HG03039 (cell line): Measurements from ENCODE around the gene GPC5.

Source experiments
- ATAC-seq: cut with Tn5 transposase; IDR thresholded peaks from one replicate; pipeline ENCODE4 v1.9.1; 2021; ENCODE audit warnings: mild to moderate bottlenecking, moderate library complexity; ENCODE audit not compliant: unreplicated experiment

GPC5 gene

GRCh38 chr13:92303428-92303827, 905.0 kb downstream of the GPC5 start:
- ATAC-seq, result no peak

- no peak for ATAC-seq
These were observed 909.3 kb downstream of the GPC5 start for GRCh38 chr13:92307752-92308151.

GRCh38 chr13:92312823-92313222, 914.4 kb downstream of the GPC5 start:
- no peak for ATAC-seq

- ATAC-seq, result no peak
These were observed 915.0 kb downstream of the GPC5 start for GRCh38 chr13:92313382-92313781.

- no peak for ATAC-seq
These were observed 916.8 kb downstream of the GPC5 start for GRCh38 chr13:92315265-92315664.

- ATAC-seq, result no peak
These were observed 917.6 kb downstream of the GPC5 start for GRCh38 chr13:92316030-92316429.

- ATAC-seq, result no peak
These were observed 918.6 kb downstream of the GPC5 start for GRCh38 chr13:92317066-92317465.

GRCh38 chr13:92320323-92320722, 921.9 kb downstream of the GPC5 start:
- no peak for ATAC-seq

- ATAC-seq, result no peak
These were observed 922.8 kb downstream of the GPC5 start for GRCh38 chr13:92321174-92321573.

- no peak for ATAC-seq
These were observed 947.2 kb downstream of the GPC5 start for GRCh38 chr13:92345627-92346026.

- no peak for ATAC-seq
These were observed 947.6 kb downstream of the GPC5 start for GRCh38 chr13:92346046-92346445.

- ATAC-seq, result no peak
These were observed 956.2 kb downstream of the GPC5 start for GRCh38 chr13:92354583-92354982.

- ATAC-seq, result no peak
These were observed 956.8 kb downstream of the GPC5 start for GRCh38 chr13:92355213-92355612.

- no peak for ATAC-seq
These were observed 964.3 kb downstream of the GPC5 start for GRCh38 chr13:92362717-92363116.

GRCh38 chr13:92365904-92366303, 967.5 kb downstream of the GPC5 start:
- ATAC-seq, result no peak

- ATAC-seq, result no peak
These were observed 979.0 kb downstream of the GPC5 start for GRCh38 chr13:92377396-92377795.

- ATAC-seq, result no peak
These were observed 981.0 kb downstream of the GPC5 start for GRCh38 chr13:92379371-92379770.

- ATAC-seq, result no peak
These were observed 986.0 kb downstream of the GPC5 start for GRCh38 chr13:92384410-92384809.

- no peak for ATAC-seq
These were observed 988.8 kb downstream of the GPC5 start for GRCh38 chr13:92387245-92387644.

GRCh38 chr13:92390217-92390616, 991.8 kb downstream of the GPC5 start:
- no peak for ATAC-seq

GRCh38 chr13:92403606-92404005, 1005.2 kb downstream of the GPC5 start:
- no peak for ATAC-seq

- ATAC-seq, result no peak
These were observed 1009.4 kb downstream of the GPC5 start for GRCh38 chr13:92407858-92408257.

- ATAC-seq, result no peak
These were observed 1014.1 kb downstream of the GPC5 start for GRCh38 chr13:92412481-92412880.

- no peak for ATAC-seq
These were observed 1014.6 kb downstream of the GPC5 start for GRCh38 chr13:92412996-92413395.
